GM10266 (cell line): ENCODE data around the gene RAP1GAP2.

Experiments
- DNase-seq: peaks from one replicate; pipeline ENCODE4 v3.0.0; 2012; ENCODE audit errors: extremely low spot score
- CTCF ChIP-seq: IDR thresholded peaks from 2 replicates; pipeline ENCODE4 v1.5.1; 2012; ENCODE audit warnings: mild to moderate bottlenecking, low read depth; ENCODE audit not compliant: control insufficient read depth, insufficient read depth; ENCODE audit errors: missing control alignments

RAP1GAP2 gene

GRCh38 chr17:2798678-2799077, 2.4 kb downstream of the RAP1GAP2 start:
- TF ChIP-seq CTCF: no peak
- DNase-seq: no peak

- DNase-seq: no peak
- no peak for TF ChIP-seq CTCF
These were observed 3.4 kb downstream of the RAP1GAP2 start for GRCh38 chr17:2799653-2800052.

- no peak for DNase-seq
- no peak for TF ChIP-seq CTCF
These were observed 4.1 kb downstream of the RAP1GAP2 start for GRCh38 chr17:2800367-2800766.

GRCh38 chr17:2801841-2802240, 5.6 kb downstream of the RAP1GAP2 start:
- TF ChIP-seq CTCF: no peak
- DNase-seq: no peak

- DNase-seq: no peak
- no peak for TF ChIP-seq CTCF
These were observed 6.3 kb downstream of the RAP1GAP2 start for GRCh38 chr17:2802574-2802973.

- no peak for DNase-seq
- TF ChIP-seq CTCF: no peak
These were observed 7.1 kb downstream of the RAP1GAP2 start for GRCh38 chr17:2803386-2803785.

- no peak for DNase-seq
- TF ChIP-seq CTCF: no peak
These were observed 7.7 kb downstream of the RAP1GAP2 start for GRCh38 chr17:2803971-2804370.
